IMR-90 (cell line): ENCODE measurements around the gene EML1.

Source experiments
- CEBPB ChIP-seq: IDR thresholded peaks from 2 replicates; pipeline ENCODE4 v1.6.1; 2012; ENCODE audit warnings: low read depth, low read length, improper control_type of control experiment
- CTCF ChIP-seq: conservative IDR thresholded peaks from 2 replicates; pipeline ENCODE4 v1.5.1; 2012; ENCODE audit warnings: mild to moderate bottlenecking, low read depth, low read length, improper control_type of control experiment
- MAZ ChIP-seq: IDR thresholded peaks from 2 replicates; pipeline ENCODE4 v1.6.1; 2012; ENCODE audit warnings: low read depth, mild to moderate bottlenecking, low read length, improper control_type of control experiment, moderate library complexity, borderline replicate concordance
- POLR2A ChIP-seq: IDR thresholded peaks from 2 replicates; pipeline ENCODE4 v1.6.1; 2012; ENCODE audit warnings: mild to moderate bottlenecking, low read depth, low read length

- TF ChIP-seq POLR2A (no peak), CTCF (no peak), MAZ (no peak), CEBPB (peak; percentile 44; the same call in 1 of the 2 replicates)
Measured at GRCh38 chr14:99910337-99911309, 117.4 kb downstream of the EML1 start.
